Keratinocyte (primary cell): ENCODE measurements around the gene TEDC2. TPM values are rescaled to one million over a fixed set of nuclear protein-coding genes. Genes with fewer than 3 reads are reported as not detected.
A peak's percentile ranks its signal among the peaks of the same experiment; 100 is the strongest.

Source experiments
- DNase-seq: peaks from one replicate; pipeline ENCODE4 v3.0.0-alpha.2; 2011; ENCODE audit warnings: low read depth, missing footprints, low spot score
- FAIRE-seq: peaks from 2 replicates; lab custom pipeline; 2011; peaks lifted over from hg19 to GRCh38; lab: Jason Lieb, UNC
- H2AFZ ChIP-seq: 2 replicates; pipeline ENCODE4 v1.6.0; 2012; ENCODE audit warnings: low read length, control low read depth, inconsistent platforms; ENCODE audit not compliant: control insufficient read depth
- H3K27ac ChIP-seq: 2 replicates; pipeline ENCODE4 v1.5.1; 2011; ENCODE audit warnings: low read length; ENCODE audit not compliant: control insufficient read depth, insufficient read depth
- H3K27me3 ChIP-seq: 3 replicates; pipeline ENCODE4 v1.6.0; 2011; ENCODE audit warnings: low read length; ENCODE audit not compliant: control insufficient read depth, insufficient read depth; ENCODE audit errors: extremely low read depth
- H3K36me3 ChIP-seq, 2 experiments: 2 replicates in 1 of 2; 3 replicates in 1 of 2; pipeline ENCODE4 v1.5.1; 2011; ENCODE audit warnings: low read length in 2 of 2, mild to moderate bottlenecking in 1 of 2; ENCODE audit not compliant: control insufficient read depth in 2 of 2, insufficient read depth in 2 of 2; ENCODE audit errors: extremely low read depth in 1 of 2
- H3K4me1 ChIP-seq: 3 replicates; pipeline ENCODE4 v1.5.1; 2011; ENCODE audit warnings: low read length; ENCODE audit not compliant: control insufficient read depth, insufficient read depth; ENCODE audit errors: extremely low read depth
- H3K4me2 ChIP-seq: 3 replicates; pipeline ENCODE4 v1.6.0; 2011; ENCODE audit warnings: low read depth, low read length; ENCODE audit not compliant: control insufficient read depth, insufficient read depth; ENCODE audit errors: extremely low read depth
- H3K4me3 ChIP-seq, 3 experiments: fragments of 200-600 bp in 1 of 3; sonication (generic) in 1 of 3; 2 replicates in 2 of 3; 3 replicates in 1 of 3; pipeline ENCODE4 v1.5.1; 2011 to 2016; ENCODE audit warnings: low read length in 3 of 3, mild to moderate bottlenecking in 3 of 3, control low read depth in 2 of 3, inconsistent platforms in 1 of 3, low read depth in 1 of 3, mixed read lengths in 1 of 3, mixed run types in 1 of 3, moderate library complexity in 1 of 3; ENCODE audit not compliant: control insufficient read depth in 2 of 3, insufficient read depth in 2 of 3; ENCODE audit errors: extremely low read depth in 1 of 3
- H3K79me2 ChIP-seq: 2 replicates; pipeline ENCODE4 v1.6.0; 2012; ENCODE audit warnings: low read length; ENCODE audit not compliant: control insufficient read depth, insufficient read depth
- H3K9ac ChIP-seq: 3 replicates; pipeline ENCODE4 v1.6.0; 2011; ENCODE audit warnings: low read length; ENCODE audit not compliant: control insufficient read depth, insufficient read depth; ENCODE audit errors: extremely low read depth
- H3K9me1 ChIP-seq: 3 replicates; pipeline ENCODE4 v1.6.0; 2011; ENCODE audit warnings: low read length; ENCODE audit not compliant: control insufficient read depth, insufficient read depth; ENCODE audit errors: extremely low read depth
- H3K9me3 ChIP-seq: 2 replicates; pipeline ENCODE4 v1.5.1; 2012; ENCODE audit warnings: low read depth, low read length; ENCODE audit not compliant: control insufficient read depth
- H4K20me1 ChIP-seq: 3 replicates; pipeline ENCODE4 v1.6.0; 2011; ENCODE audit warnings: low read length; ENCODE audit not compliant: control insufficient read depth, insufficient read depth; ENCODE audit errors: extremely low read depth
- EZH2 ChIP-seq: IDR thresholded peaks from one replicate; pipeline ENCODE4 v1.6.1; 2012; ENCODE audit warnings: inconsistent platforms, mild to moderate bottlenecking, low read length, moderate library complexity
- dilution Hi-C: fragments of 300-500 bp; cut with MboI; formaldehyde crosslinking; loops from one replicate; pipeline ENCODE4 v1.7.0; 2020; ENCODE audit warnings: low sequenced_read_pairs; ENCODE audit not compliant: extremely low pct_ligation_motif_present
- polyA plus RNA-seq, 5 experiments: library from polyadenylated mRNA; depleted of rRNA in 3 of 5; stranded (reverse) in 3 of 5; stranded (forward) in 1 of 5; unstranded in 1 of 5; fragments of >200 nt; gene quantifications; 1 replicate in 1 of 5; 2 replicates in 3 of 5; 3 replicates in 1 of 5; pipeline versions ENCODE4 v1.2.1 to v1.2.3, GENCODE V29; 2011 to 2012; ENCODE audit warnings: missing spikeins in 2 of 5, low read depth in 1 of 5, low replicate concordance in 1 of 5
- TF ChIP-seq, protein P1 (sequence below), 3 experiments: IDR thresholded peaks in 1 of 3; conservative IDR thresholded peaks in 1 of 3; optimal IDR thresholded peaks in 1 of 3; 2 replicates in 2 of 3; 3 replicates in 1 of 3; pipeline versions ENCODE3 to v1.5.1; 2011; ENCODE audit warnings: low read length in 3 of 3, mild to moderate bottlenecking in 3 of 3, moderate library complexity in 2 of 3, control low read depth in 1 of 3, inconsistent platforms in 1 of 3; ENCODE audit not compliant: insufficient read depth in 2 of 3; ENCODE audit errors: extremely low read depth in 1 of 3

Gene TEDC2
- polyA plus RNA-seq, 1 donor (not counting 4 experiments of a cell fraction or from before 2014, with no cell fraction given), result 2.7 TPM

DNA sequence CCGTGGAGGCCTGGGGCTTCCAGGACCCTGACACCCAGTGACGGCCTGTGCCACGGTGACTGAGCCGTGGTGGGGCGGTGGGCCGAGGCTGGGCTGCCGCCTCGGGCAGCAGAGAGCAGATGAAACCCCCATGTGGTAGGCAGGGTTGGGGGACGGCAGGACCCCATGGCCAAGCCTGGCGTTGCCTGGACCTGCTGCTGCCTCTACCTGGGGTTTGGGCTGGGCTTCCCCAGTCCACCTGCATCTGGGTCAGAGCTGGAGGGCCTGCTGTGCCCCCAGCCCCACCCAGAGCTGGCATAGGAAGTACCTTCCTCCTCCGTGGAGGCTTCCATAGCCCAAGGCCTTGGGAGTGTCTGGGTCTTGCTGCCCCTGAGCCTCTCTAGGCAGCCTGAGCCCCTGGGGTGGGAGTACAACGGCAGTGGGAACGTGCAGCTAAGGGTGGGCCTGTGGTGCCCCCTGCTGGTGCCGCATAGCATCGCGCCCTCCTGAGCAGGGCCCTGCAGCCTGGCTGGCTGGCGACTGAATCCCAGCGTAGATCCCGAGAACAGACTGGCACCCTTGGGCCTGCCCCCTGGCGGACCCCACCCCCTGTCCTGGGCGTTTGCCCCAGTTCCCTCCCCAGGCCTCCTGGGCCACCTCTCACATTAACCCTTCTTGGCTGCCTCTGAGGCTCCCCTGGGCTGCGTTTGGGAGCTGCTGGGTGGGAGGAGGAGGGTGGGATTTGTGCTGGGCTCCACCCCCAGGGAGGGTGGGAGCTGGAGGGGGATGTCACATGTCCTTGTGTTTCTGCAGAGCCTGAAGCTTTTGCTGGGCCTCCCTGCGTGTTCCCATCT, 41.2 kb downstream of the TEDC2 start:
- Histone ChIP-seq H3K9me3 (no peaks in the 10 kb centered on the region), H2AFZ (no peak overlapping the region), H3K4me1 (peaks cover 15% of the 10 kb centered on the region), H3K4me2 (no peak overlapping the region), H3K79me2 (no peaks in the 10 kb centered on the region), H3K27me3 (no peaks in the 10 kb centered on the region), H3K9ac (no peak overlapping the region), H3K9me1 (no peaks in the 10 kb centered on the region), H3K4me3 (no peak overlapping the region), H4K20me1 (peaks cover 3% of the 10 kb centered on the region), H3K36me3 (peaks cover 0 to 11% of the 10 kb centered on the region in 2 experiments), H3K27ac (no peak overlapping the region)
- TF ChIP-seq, protein P1, sequence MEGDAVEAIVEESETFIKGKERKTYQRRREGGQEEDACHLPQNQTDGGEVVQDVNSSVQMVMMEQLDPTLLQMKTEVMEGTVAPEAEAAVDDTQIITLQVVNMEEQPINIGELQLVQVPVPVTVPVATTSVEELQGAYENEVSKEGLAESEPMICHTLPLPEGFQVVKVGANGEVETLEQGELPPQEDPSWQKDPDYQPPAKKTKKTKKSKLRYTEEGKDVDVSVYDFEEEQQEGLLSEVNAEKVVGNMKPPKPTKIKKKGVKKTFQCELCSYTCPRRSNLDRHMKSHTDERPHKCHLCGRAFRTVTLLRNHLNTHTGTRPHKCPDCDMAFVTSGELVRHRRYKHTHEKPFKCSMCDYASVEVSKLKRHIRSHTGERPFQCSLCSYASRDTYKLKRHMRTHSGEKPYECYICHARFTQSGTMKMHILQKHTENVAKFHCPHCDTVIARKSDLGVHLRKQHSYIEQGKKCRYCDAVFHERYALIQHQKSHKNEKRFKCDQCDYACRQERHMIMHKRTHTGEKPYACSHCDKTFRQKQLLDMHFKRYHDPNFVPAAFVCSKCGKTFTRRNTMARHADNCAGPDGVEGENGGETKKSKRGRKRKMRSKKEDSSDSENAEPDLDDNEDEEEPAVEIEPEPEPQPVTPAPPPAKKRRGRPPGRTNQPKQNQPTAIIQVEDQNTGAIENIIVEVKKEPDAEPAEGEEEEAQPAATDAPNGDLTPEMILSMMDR (optimal IDR thresholded peaks at IDR 0.05 in 1 of 3, IDR thresholded peaks at IDR 0.05 in 1 of 3, conservative IDR thresholded peaks at IDR 0.05 in 1 of 3; ENCODE audit: extremely low read depth in 1 of 3, insufficient read depth in 2 of 3, low read length in 3 of 3), result peak; percentile 86 to 100 (median 99)
- no peak for TF ChIP-seq EZH2
- dilution Hi-C loops, result no loop called here
- DNase-seq (no peak), FAIRE-seq (no peak)

DNA sequence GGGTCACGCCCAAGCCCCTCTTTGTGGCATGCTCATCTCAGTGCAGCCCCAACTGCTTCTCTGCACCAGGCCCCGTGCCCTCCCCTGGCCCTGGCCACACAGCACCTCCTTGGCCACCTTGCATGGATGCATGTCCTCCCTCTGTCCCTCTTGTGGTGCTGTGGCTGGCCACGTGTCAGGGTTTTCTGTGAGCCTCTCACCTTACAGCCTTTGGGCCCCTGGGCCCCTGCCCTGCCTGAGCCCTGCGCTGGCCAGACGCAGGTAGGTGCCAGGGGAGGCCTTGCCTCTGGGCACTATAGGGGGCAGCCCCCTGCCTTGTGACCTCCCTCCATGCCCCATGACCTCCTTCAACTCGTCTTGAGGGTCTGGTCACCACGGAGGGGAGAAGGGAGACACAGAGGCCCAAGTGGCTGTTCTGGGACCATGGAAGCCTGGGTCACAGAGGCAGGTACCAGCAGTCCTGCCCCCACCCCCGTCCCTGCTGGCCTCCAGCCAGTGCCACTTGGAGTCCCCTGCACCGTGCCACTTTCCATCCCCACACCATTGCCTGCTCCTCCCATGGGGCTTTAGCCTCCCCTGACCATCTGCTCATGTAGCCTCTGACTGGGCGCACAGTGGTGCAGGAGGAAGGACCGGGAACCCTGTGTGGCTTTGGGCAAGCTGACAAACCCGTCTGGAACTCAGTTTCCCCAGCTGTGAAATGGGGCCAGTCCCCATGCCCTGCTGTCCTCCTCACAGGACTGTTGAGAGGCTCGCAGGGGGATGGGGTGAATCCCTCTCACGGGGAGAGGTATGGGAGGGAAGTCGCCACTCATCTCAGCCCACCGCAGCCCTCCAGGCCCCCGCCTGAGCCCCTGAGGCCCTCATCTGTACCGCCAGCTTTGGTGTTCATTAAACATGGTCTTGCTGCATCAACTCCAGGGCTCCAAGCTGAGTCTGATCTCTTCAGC, 42.3 kb downstream of the TEDC2 start:
- Histone ChIP-seq H3K9ac (no peak overlapping the region), H4K20me1 (peaks cover 3% of the 10 kb centered on the region), H3K27ac (no peak overlapping the region), H3K27me3 (no peaks in the 10 kb centered on the region), H3K9me1 (no peaks in the 10 kb centered on the region), H3K79me2 (no peaks in the 10 kb centered on the region), H2AFZ (no peak overlapping the region), H3K9me3 (no peaks in the 10 kb centered on the region), H3K4me3 (no peak overlapping the region), H3K4me1 (peaks cover 11% of the 10 kb centered on the region), H3K4me2 (no peak overlapping the region), H3K36me3 (no peaks in the 10 kb centered on the region)
- TF ChIP-seq EZH2, result no peak
- TF ChIP-seq, protein P1 (optimal IDR thresholded peaks at IDR 0.05 in 1 of 3, IDR thresholded peaks at IDR 0.05 in 1 of 3, conservative IDR thresholded peaks at IDR 0.05 in 1 of 3; ENCODE audit: extremely low read depth in 1 of 3, insufficient read depth in 2 of 3, low read length in 3 of 3), result no peak
- DNase-seq, result no peak
- dilution Hi-C loops, result no loop called here
- FAIRE-seq, result no peak
